GM21367 (cell line): ENCODE measurements around the gene RING1.
"Not testable (repeated sequence)": the region's sequence is repeated elsewhere in the genome, so short reads cannot be mapped to it uniquely, and the experiment has no call there.

Experiments used
- ATAC-seq: cut with Tn5 transposase; IDR thresholded peaks from one replicate; pipeline ENCODE4 v1.9.1; 2021; ENCODE audit not compliant: unreplicated experiment

RING1 gene

GRCh38 chr6:33205191-33206026, 2.9 kb upstream of the RING1 start:
- no peak for ATAC-seq

GRCh38 chr6:33206027-33206863, 2.1 kb upstream of the RING1 start:
- ATAC-seq = no peak

GRCh38 chr6:33206864-33207551, 1.3 kb upstream of the RING1 start:
- no peak for ATAC-seq

GRCh38 chr6:33207552-33208090, 679 bp upstream of the RING1 start:
- ATAC-seq = no peak

- ATAC-seq = no peak
Observed at GRCh38 chr6:33209856-33210255, 1.6 kb downstream of the RING1 start.

- no peak for ATAC-seq
Observed at GRCh38 chr6:33211136-33211535, 2.8 kb downstream of the RING1 start.

- ATAC-seq = no peak
Observed at GRCh38 chr6:33211666-33212422, 3.5 kb downstream of the RING1 start.

- no peak for ATAC-seq
Observed at GRCh38 chr6:33212857-33213165, 4.5 kb downstream of the RING1 start.

- no peak for ATAC-seq
Observed at GRCh38 chr6:33213166-33213988, 5.1 kb downstream of the RING1 start.

- no peak for ATAC-seq
Observed at GRCh38 chr6:33213989-33214335, 5.7 kb downstream of the RING1 start.

- no peak for ATAC-seq
Observed at GRCh38 chr6:33215271-33216116, 7.2 kb downstream of the RING1 start.

- ATAC-seq = no peak
Observed at GRCh38 chr6:33216117-33216649, 7.9 kb downstream of the RING1 start.

GRCh38 chr6:33217246-33217645, 8.9 kb downstream of the RING1 start:
- no peak for ATAC-seq

GRCh38 chr6:33217681-33218080, 9.4 kb downstream of the RING1 start:
- ATAC-seq = no peak

GRCh38 chr6:33226503-33227120, 18.3 kb downstream of the RING1 start:
- not testable (repeated sequence) for ATAC-seq

- no peak for ATAC-seq
Observed at GRCh38 chr6:33235221-33235634, 26.9 kb downstream of the RING1 start.

GRCh38 chr6:33236328-33236727, 28.0 kb downstream of the RING1 start:
- no peak for ATAC-seq

- ATAC-seq = no peak
Observed at GRCh38 chr6:33236852-33237251, 28.6 kb downstream of the RING1 start.
